ACC112 (cell line): Measurements from ENCODE around the gene EPHA3.

Experiments
- H2AFZ ChIP-seq: fragments of 200-600 bp; sonication (generic); one replicate; pipeline ENCODE4 v1.6.0; 2017; ENCODE audit warnings: antibody characterized with exemption, low read length; ENCODE audit not compliant: unreplicated experiment
- H3K27ac ChIP-seq: fragments of 200-600 bp; sonication (generic); 2 replicates; pipeline ENCODE4 v1.5.1; 2014; ENCODE audit warnings: low read depth, mild to moderate bottlenecking, antibody characterized with exemption, low read length, moderate library complexity
- H3K27me3 ChIP-seq: fragments of 200-600 bp; sonication (generic); 2 replicates; pipeline ENCODE4 v1.6.1; 2014; ENCODE audit warnings: mild to moderate bottlenecking, antibody characterized with exemption, low read length, moderate library complexity, mixed read lengths; ENCODE audit not compliant: insufficient read depth
- H3K36me3 ChIP-seq: fragments of 200-600 bp; sonication (generic); 2 replicates; pipeline ENCODE4 v1.6.1; 2016; ENCODE audit warnings: mild to moderate bottlenecking, antibody characterized with exemption, low read length, moderate library complexity, mixed read lengths; ENCODE audit not compliant: insufficient read depth
- H3K4me1 ChIP-seq: fragments of 200-600 bp; sonication (generic); one replicate; pipeline ENCODE4 v1.6.1; 2016; ENCODE audit warnings: low read length, mixed read lengths; ENCODE audit not compliant: insufficient read depth, unreplicated experiment, control insufficient read depth
- H3K4me3 ChIP-seq: fragments of 200-600 bp; sonication (generic); 2 replicates; pipeline ENCODE4 v1.5.1; 2014; ENCODE audit warnings: mild to moderate bottlenecking, low read depth, low read length
- H3K79me2 ChIP-seq: fragments of 200-600 bp; sonication (generic); one replicate; pipeline ENCODE4 v1.6.0; 2016; ENCODE audit warnings: low read length; ENCODE audit not compliant: control insufficient read depth, unreplicated experiment, insufficient read depth

The EPHA3 gene

DNA sequence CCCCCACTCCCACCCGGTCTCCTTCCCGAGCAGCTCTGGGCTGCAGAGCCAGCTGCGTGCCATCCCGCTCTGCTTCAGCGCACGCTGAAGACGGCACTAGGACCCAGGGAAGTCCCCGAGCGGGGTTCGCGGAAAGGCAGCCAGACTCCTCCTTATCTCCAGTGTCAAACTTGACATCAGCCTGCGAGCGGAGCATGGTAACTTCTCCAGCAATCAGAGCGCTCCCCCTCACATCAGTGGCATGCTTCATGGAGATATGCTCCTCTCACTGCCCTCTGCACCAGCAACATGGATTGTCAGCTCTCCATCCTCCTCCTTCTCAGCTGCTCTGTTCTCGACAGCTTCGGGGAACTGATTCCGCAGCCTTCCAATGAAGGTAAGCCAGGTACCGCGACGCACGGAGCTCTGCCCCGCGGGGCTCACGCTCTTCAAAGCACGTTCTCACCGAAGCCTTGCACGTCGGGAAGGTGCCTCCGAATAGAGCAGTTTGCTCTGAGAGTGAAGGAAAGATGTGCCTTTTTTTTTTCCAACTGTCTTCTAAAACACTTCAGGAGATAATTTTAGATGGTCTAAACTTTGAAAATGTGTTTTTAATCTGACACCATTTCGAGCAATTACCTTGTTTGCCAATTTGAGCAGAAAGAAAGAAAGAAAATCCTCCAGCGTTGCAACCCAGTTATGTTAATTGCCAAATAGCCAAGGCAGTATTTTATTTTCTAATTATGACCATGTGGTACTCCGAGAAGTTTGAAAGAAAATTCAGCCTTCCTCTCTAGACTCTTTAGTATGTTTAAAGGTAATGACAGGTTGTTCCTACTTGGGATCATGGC lies at the start of gene EPHA3:
EPHA3 (plus strand) TSS at position 161 of the 830 bp plus-strand sequence; CDS start at position 289, 128 bp downstream.
- Histone ChIP-seq H3K27me3 (no peaks in the 10 kb centered on the region), H3K27ac (no peak within 1 kb of the TSS), H3K36me3 (no peaks in the 10 kb centered on the region), H2AFZ (peak within 1 kb of the TSS; percentile 85), H3K4me1 (peaks cover 18% of the 10 kb centered on the region), H3K79me2 (peaks cover 28% of the 10 kb centered on the region), H3K4me3 (peak within 1 kb of the TSS; percentile 96)

DNA sequence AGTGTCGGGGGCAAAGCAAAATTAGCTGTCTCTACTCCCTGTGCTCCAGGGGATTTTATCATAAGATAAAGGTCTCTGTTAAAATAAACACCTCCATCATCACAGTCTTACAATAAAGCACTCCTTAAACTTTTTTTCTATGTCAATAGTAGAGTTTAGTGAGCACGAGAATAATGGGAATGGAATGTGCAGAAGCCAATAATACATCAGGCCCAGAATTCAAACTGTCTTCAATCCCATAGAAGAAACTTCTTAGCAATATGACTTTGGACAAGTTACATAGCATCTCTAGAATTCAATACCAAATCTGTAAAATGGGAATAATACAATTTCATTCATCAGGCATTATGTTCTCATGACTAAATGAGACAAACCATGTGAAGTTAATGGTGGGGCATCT lies 49.0 kb upstream of the EPHA3 start:
- H3K4me3 ChIP-seq: no peak overlapping the region
- H3K4me1 ChIP-seq: peaks cover 5% of the 10 kb centered on the region
- H2AFZ ChIP-seq: no peak overlapping the region
- no peaks in the 10 kb centered on the region for H3K79me2 ChIP-seq
- no peaks in the 10 kb centered on the region for H3K27me3 ChIP-seq
- no peaks in the 10 kb centered on the region for H3K36me3 ChIP-seq
- H3K27ac ChIP-seq: no peak overlapping the region

DNA sequence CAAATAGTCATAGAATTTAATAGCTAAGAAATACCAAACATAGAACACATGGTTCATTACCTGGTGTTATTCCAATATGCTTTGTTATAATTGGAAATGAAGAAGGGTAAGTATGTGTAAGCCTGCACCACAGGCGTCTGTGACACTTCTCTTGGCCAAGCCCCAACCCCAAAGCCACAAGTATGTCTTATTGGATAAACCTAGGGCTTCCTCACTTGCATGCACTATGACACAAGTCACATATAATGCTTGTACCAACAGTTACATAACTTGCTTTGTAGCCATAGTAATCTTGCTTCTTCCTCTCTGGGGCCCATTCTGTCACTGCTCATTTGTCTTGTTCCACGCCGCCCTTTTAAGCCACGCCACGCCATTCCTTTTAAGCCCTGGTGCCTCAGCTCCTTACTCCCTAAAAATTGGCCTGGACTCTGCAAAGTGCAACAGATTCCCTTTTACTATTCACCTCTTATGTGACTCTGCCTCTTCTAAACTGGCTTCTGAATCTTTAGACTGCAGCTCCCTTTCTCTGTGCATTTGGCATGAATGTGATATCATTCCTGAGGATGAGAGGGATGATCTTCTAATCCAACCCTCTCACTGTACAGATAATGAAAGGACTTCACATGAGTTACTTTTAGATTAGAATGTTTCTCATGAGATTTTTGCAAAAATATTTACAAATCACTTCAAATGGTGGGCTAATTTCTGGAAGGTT lies 48.1 kb upstream of the EPHA3 start:
- Histone ChIP-seq H3K4me1 (peaks cover 5% of the 10 kb centered on the region), H2AFZ (no peak overlapping the region), H3K27me3 (no peaks in the 10 kb centered on the region)

DNA sequence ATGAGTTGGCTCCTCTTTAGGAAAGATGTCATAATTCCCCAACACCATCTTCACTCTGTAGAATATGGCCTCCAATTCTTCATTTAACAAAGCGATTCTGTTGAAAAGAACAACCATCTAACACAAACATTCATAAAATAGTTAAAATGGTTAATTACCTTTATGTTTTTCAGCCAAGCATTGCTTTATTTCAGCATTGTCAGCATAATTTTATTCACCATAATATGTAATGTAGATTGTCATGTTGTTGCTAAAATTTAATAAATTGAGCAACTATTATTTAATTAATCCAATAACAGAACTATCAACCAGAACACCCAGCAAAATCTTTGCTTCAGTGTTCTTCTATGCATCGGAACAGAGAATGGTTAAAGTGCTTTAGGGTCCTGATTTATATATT lies 46.2 kb upstream of the EPHA3 start:
- Histone ChIP-seq H2AFZ (no peak overlapping the region), H3K4me3 (no peak overlapping the region), H3K27me3 (no peaks in the 10 kb centered on the region), H3K4me1 (peaks cover 5% of the 10 kb centered on the region), H3K36me3 (no peaks in the 10 kb centered on the region), H3K79me2 (no peaks in the 10 kb centered on the region), H3K27ac (no peak overlapping the region)

More for the DNA sequence above, 48.1 kb upstream of the EPHA3 start:
- H3K4me3 ChIP-seq: no peak overlapping the region
- H3K79me2 ChIP-seq: no peaks in the 10 kb centered on the region
- no peak overlapping the region for H3K27ac ChIP-seq
- H3K36me3 ChIP-seq: no peaks in the 10 kb centered on the region

DNA sequence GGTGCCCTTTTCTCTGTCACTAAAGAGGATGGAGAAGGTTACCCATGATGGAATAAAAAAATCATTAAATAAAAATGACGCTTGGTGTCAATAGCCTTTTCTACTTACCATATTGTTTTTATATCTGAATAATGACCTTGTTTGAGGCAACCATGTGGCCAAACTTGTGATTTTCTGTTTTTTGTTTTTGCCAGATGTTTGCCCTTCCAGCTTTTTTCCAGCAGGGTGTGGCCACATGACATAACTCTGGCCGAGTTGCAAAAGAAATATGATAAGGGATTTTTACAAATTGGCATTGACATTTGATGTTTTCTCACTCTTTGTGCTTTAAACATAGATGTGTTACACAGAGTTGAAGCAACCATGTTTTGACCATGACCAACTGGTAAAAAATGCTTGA lies 39.7 kb upstream of the EPHA3 start:
- no peaks in the 10 kb centered on the region for H3K79me2 ChIP-seq
- H2AFZ ChIP-seq: no peak overlapping the region
- H3K4me1 ChIP-seq: peaks cover 3% of the 10 kb centered on the region
- no peak overlapping the region for H3K4me3 ChIP-seq
- H3K27ac ChIP-seq: no peak overlapping the region
- H3K36me3 ChIP-seq: no peaks in the 10 kb centered on the region
- no peaks in the 10 kb centered on the region for H3K27me3 ChIP-seq

DNA sequence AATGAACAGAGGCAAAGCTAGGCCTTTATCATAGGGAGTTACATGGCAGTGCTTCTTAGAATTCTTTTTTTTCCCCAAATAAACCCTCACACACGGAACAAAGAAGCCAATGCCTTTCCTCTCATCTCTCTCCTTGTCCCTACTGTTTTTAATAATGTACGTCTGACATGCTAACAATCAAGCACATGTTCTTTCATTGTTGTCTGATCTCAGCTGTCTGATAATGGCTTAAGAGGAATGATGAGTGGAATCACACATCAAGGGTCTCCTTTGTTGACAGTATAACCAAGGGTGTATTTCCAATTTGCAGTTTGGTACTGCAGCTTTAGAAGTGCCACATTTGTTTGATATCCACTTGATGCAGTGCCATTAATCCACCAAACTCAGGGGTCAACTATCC lies 34.8 kb upstream of the EPHA3 start:
- Histone ChIP-seq H3K36me3 (no peaks in the 10 kb centered on the region), H3K27ac (no peak overlapping the region), H3K4me1 (peaks cover 3% of the 10 kb centered on the region), H3K27me3 (no peaks in the 10 kb centered on the region), H2AFZ (peak overlapping the region; percentile 47), H3K79me2 (no peaks in the 10 kb centered on the region), H3K4me3 (no peak overlapping the region)

DNA sequence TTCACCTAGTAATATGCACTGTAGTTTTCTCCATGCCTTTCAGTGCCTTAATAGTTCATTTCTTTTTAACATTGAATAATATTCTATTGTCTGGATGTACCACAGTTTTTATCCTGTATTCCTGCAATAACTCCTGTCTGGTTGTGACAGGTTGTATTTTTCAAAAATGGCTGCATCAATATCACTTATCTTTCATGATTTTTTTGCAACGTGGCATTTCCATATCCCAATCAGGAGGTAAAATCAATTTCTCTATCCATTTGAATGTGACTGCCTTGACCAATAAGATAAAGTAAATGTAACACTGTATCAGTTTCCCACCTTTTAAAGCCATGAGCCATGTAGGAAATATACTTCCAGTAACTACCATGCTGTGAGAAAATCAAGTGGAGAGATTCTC lies 27.5 kb upstream of the EPHA3 start:
- no peaks in the 10 kb centered on the region for H3K79me2 ChIP-seq
- no peaks in the 10 kb centered on the region for H3K27me3 ChIP-seq
- H3K4me1 ChIP-seq: no peaks in the 10 kb centered on the region
- no peaks in the 10 kb centered on the region for H3K36me3 ChIP-seq
- no peak overlapping the region for H3K4me3 ChIP-seq
- no peak overlapping the region for H2AFZ ChIP-seq
- H3K27ac ChIP-seq: no peak overlapping the region

DNA sequence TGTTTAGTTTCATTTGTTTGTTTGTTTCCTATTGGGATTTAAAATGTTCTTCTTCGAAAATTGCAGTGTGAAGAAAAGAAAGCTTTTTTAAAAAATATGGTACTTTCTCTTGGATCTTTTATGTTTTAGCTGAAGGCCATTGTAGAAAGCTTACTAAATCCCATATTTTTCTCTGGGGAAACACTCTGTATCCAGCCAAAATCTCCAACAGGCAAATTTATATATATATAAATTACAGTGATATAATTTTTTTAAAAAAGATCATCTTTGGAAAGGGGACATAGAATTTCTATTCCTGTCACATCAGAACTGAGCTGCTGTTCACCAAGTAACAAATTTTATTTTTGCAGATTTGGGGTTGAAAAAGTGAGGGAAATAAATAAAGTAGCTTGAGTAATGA lies 19.6 kb upstream of the EPHA3 start:
- no peak overlapping the region for H2AFZ ChIP-seq
- H3K27ac ChIP-seq: no peak overlapping the region
- no peak overlapping the region for H3K4me3 ChIP-seq
- H3K36me3 ChIP-seq: no peaks in the 10 kb centered on the region
- no peaks in the 10 kb centered on the region for H3K79me2 ChIP-seq
- H3K4me1 ChIP-seq: no peaks in the 10 kb centered on the region
- no peaks in the 10 kb centered on the region for H3K27me3 ChIP-seq

DNA sequence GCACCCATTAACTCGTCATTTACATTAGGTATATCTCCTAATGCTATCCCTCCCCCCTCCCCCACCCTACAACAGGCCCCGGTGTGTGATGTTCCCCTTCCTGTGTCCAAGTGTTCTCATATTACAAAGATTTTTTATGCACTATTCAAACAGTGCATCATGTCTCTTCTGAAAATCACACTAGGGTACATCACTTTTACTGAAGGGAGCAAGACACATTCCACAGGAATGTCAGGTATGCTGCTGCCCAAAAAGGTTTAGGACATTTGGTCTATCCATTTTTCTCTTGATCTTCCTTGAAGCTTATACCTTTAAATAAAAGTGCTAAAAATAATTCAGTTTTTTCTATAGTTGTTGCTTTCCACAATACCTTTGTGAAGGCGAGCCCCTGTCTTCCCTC lies 9.2 kb upstream of the EPHA3 start:
- H3K79me2 ChIP-seq: no peaks in the 10 kb centered on the region
- H3K36me3 ChIP-seq: no peaks in the 10 kb centered on the region
- H3K27ac ChIP-seq: no peak overlapping the region
- peaks cover 8% of the 10 kb centered on the region for H3K4me1 ChIP-seq
- H3K27me3 ChIP-seq: no peaks in the 10 kb centered on the region
- H3K4me3 ChIP-seq: no peak overlapping the region
- H2AFZ ChIP-seq: no peak overlapping the region

DNA sequence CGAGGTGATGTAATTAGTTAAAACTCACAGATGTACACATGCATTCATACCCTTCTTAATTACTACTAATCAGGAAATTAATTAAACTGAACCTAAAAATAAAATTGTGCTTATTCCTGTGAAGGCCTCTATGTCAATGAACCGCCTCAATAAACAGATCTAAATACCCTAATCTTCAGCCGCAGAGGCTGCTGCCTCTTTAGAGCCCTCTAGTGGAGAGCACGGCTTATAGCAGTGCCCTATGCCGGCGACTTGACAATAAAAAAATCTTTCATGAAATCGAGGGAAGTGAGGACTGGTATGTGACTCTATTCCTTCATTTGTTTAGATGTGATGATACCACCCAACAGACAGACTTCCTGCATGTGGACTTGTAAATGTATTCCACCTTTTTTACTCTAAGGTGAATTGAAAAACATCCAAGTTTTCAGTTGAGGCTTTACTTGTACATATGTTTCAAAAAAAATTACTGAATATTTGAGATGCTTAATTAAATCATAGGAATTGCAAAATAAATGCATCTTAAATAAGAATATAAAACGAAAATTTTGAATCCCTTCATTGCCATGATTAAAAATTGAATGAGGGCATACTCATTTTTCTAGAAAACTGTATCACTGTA lies 8.3 kb upstream of the EPHA3 start:
- H3K79me2 ChIP-seq: no peaks in the 10 kb centered on the region
- no peak overlapping the region for H3K27ac ChIP-seq
- no peaks in the 10 kb centered on the region for H3K27me3 ChIP-seq
- H3K4me3 ChIP-seq: no peak overlapping the region
- no peaks in the 10 kb centered on the region for H3K36me3 ChIP-seq
- H2AFZ ChIP-seq: peak overlapping the region; percentile 43
- peaks cover 11% of the 10 kb centered on the region for H3K4me1 ChIP-seq
